ENCODE data around the gene CNTNAP2. TPM values are rescaled to one million over a fixed set of nuclear protein-coding genes. Genes with fewer than 3 reads are reported as not detected.

Gene CNTNAP2
- total and polyA plus RNA-seq, 2 experiments from 2014 or later = not detected

DNA sequence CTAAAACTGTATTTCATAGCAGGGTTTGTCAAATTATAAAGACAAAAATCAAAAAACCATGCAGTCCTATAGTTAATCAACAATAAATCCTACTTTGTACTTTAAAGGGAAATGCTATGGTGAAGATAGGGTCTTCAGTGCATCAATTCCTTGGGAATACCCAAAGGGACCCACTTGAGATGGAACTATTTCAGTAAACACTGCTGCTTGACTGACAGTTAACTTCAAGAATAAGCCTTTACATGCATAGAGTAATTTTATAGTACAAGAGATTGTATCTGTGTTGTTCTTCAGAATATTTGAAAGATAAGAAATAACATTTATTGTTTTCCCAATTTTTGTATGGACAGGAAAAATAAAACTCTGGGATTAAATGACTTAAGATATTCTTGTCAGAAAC lies 1179.6 kb downstream of the CNTNAP2 start:
- Histone ChIP-seq H4K20me1 (ENCODE audit: insufficient read depth) (no peaks in the 10 kb centered on the region), H3K9me2 (ENCODE audit: insufficient read depth) (no peaks in the 10 kb centered on the region), H3K36me3 (ENCODE audit: low read depth) (no peaks in the 10 kb centered on the region), H3K4me1 (ENCODE audit: insufficient read depth) (no peaks in the 10 kb centered on the region), H3K4me2 (ENCODE audit: unreplicated experiment) (no peak overlapping the region), H3K9ac (no peak overlapping the region), H3K9me3 (ENCODE audit: low read depth) (no peaks in the 10 kb centered on the region), H3K27ac (no peak overlapping the region), H2AFZ (no peak overlapping the region), H3F3A (ENCODE audit: insufficient read depth) (no peaks in the 10 kb centered on the region), H3K4me3 (no peak overlapping the region), H3K27me3 (replicated peaks; ENCODE audit: insufficient read depth) (no peaks in the 10 kb centered on the region), H3K79me2 (ENCODE audit: insufficient read depth) (no peaks in the 10 kb centered on the region)
- DNase-seq = no peak
- TF ChIP-seq EZH2phosphoT487 (IDR thresholded peaks at IDR 0.05; ENCODE audit: insufficient read depth, low read depth) (no peak), EZH2 (IDR thresholded peaks at IDR 0.05; ENCODE audit: insufficient read depth, poor library complexity, severe bottlenecking) (no peak)
- in situ Hi-C loops (cut with MboI) = no loop called here

DNA sequence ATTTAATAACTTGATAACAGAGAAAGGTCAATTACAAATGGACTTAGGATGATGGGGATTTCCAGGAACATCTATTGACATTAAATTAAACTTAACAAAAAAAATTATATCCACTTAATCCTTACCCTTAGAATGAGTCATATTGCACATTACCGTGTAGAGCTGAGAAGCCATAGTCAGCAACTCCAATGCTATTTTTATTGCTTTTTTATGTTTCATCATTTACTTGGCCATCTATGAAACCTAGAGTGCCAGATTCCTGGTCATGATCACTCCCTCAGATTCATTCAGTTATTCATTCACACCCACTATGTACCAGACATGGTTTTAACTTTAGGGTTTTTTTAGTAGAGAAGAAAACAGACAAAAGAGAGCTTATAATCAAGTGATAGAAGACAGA lies 1180.4 kb downstream of the CNTNAP2 start:
- TF ChIP-seq EZH2phosphoT487 (IDR thresholded peaks at IDR 0.05; ENCODE audit: insufficient read depth, low read depth) = no peak
- TF ChIP-seq EZH2 (IDR thresholded peaks at IDR 0.05; ENCODE audit: insufficient read depth, poor library complexity, severe bottlenecking) = no peak
- no peaks in the 10 kb centered on the region for H3K9me3 ChIP-seq (ENCODE audit: low read depth)
- in situ Hi-C loops (cut with MboI) = no loop called here

GRCh38 chr7:147298611-147299043 lies 1182.0 kb downstream of the CNTNAP2 start:
- Histone ChIP-seq H3K79me2 (ENCODE audit: insufficient read depth) (no peaks in the 10 kb centered on the region), H3K27ac (no peak overlapping the region), H3F3A (ENCODE audit: insufficient read depth) (no peaks in the 10 kb centered on the region), H4K20me1 (ENCODE audit: insufficient read depth) (no peaks in the 10 kb centered on the region), H3K4me1 (ENCODE audit: insufficient read depth) (no peaks in the 10 kb centered on the region), H3K4me3 (no peak overlapping the region), H3K9me3 (ENCODE audit: low read depth) (no peaks in the 10 kb centered on the region), H3K9me2 (ENCODE audit: insufficient read depth) (no peaks in the 10 kb centered on the region), H3K27me3 (replicated peaks; ENCODE audit: insufficient read depth) (no peaks in the 10 kb centered on the region), H2AFZ (no peak overlapping the region), H3K9ac (no peak overlapping the region), H3K36me3 (ENCODE audit: low read depth) (no peaks in the 10 kb centered on the region), H3K4me2 (ENCODE audit: unreplicated experiment) (no peak overlapping the region)
- peak; percentile 0 for DNase-seq
- TF ChIP-seq EZH2phosphoT487 (IDR thresholded peaks at IDR 0.05; ENCODE audit: insufficient read depth, low read depth) (no peak), EZH2 (IDR thresholded peaks at IDR 0.05; ENCODE audit: insufficient read depth, poor library complexity, severe bottlenecking) (no peak)
- 3 to 5% methylated on average over 1 of the region's 1 CpG for WGBS, 2 experiments (ENCODE audit: low coverage in 1 of 2, low lambda C conversion rate in 2 of 2, missing lambda C conversion rate in 2 of 2)
- in situ Hi-C loops (cut with MboI) = no loop called here

More for the DNA sequence above, 1180.4 kb downstream of the CNTNAP2 start:
- no peak overlapping the region for H3K9ac ChIP-seq
- no peaks in the 10 kb centered on the region for H3F3A ChIP-seq (ENCODE audit: insufficient read depth)
- H4K20me1 ChIP-seq (ENCODE audit: insufficient read depth) = no peaks in the 10 kb centered on the region
- DNase-seq = peak; percentile 11
- H3K27me3 ChIP-seq (replicated peaks; ENCODE audit: insufficient read depth) = no peaks in the 10 kb centered on the region
- no peaks in the 10 kb centered on the region for H3K9me2 ChIP-seq (ENCODE audit: insufficient read depth)
- H3K4me2 ChIP-seq (ENCODE audit: unreplicated experiment) = no peak overlapping the region
- WGBS, 2 experiments (ENCODE audit: low coverage in 1 of 2, low lambda C conversion rate in 2 of 2, missing lambda C conversion rate in 2 of 2) = 0% methylated on average over 1 of the region's 1 CpG
- H3K4me3 ChIP-seq = no peak overlapping the region
- H3K79me2 ChIP-seq (ENCODE audit: insufficient read depth) = no peaks in the 10 kb centered on the region
- H3K4me1 ChIP-seq (ENCODE audit: insufficient read depth) = no peaks in the 10 kb centered on the region
- no peak overlapping the region for H3K27ac ChIP-seq
- H2AFZ ChIP-seq = no peak overlapping the region
- H3K36me3 ChIP-seq (ENCODE audit: low read depth) = no peaks in the 10 kb centered on the region

DNA sequence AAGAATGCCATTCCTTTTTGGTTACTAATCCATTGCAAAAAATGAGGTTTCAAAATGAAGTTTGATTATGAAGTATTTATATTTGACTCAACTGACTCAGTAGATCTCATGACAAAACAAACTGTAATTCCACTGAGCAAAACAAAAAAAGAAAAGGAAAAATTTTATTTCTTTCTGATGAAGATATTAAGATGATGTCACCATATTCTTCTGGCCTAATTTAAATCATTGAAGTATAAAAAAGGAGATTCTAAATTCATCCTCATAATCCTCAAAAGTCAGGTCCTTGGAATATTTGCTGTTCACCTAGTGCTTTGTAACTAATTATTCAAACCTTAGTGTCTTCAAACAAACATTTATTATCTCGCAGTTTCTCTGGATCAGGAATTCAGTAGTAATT lies 1183.7 kb downstream of the CNTNAP2 start:
- WGBS, 2 experiments (ENCODE audit: low coverage in 1 of 2, low lambda C conversion rate in 2 of 2, missing lambda C conversion rate in 2 of 2) = 11 to 23% methylated on average over 1 of the region's 1 CpG
- DNase-seq = no peak
- in situ Hi-C loops (cut with MboI) = no loop called here

GRCh38 chr7:147304376-147304775 lies 1187.8 kb downstream of the CNTNAP2 start:
- no peak overlapping the region for H3K4me3 ChIP-seq
- in situ Hi-C loops (cut with MboI) = no loop called here
- TF ChIP-seq EZH2 (IDR thresholded peaks at IDR 0.05; ENCODE audit: insufficient read depth, poor library complexity, severe bottlenecking) = no peak
- TF ChIP-seq EZH2phosphoT487 (IDR thresholded peaks at IDR 0.05; ENCODE audit: insufficient read depth, low read depth) = no peak
- H4K20me1 ChIP-seq (ENCODE audit: insufficient read depth) = no peaks in the 10 kb centered on the region
- WGBS, 2 experiments (ENCODE audit: low coverage in 1 of 2, low lambda C conversion rate in 2 of 2, missing lambda C conversion rate in 2 of 2) = 22 to 24% methylated on average over 2 of the region's 2 CpGs
- H3K9me3 ChIP-seq (ENCODE audit: low read depth) = no peaks in the 10 kb centered on the region
- no peaks in the 10 kb centered on the region for H3K9me2 ChIP-seq (ENCODE audit: insufficient read depth)
- no peak overlapping the region for H3K27ac ChIP-seq
- H3K79me2 ChIP-seq (ENCODE audit: insufficient read depth) = no peaks in the 10 kb centered on the region
- no peaks in the 10 kb centered on the region for H3K36me3 ChIP-seq (ENCODE audit: low read depth)
- H2AFZ ChIP-seq = no peak overlapping the region
- H3K4me2 ChIP-seq (ENCODE audit: unreplicated experiment) = no peak overlapping the region
- no peak for DNase-seq
- no peaks in the 10 kb centered on the region for H3K4me1 ChIP-seq (ENCODE audit: insufficient read depth)
- H3K27me3 ChIP-seq (replicated peaks; ENCODE audit: insufficient read depth) = no peaks in the 10 kb centered on the region
- no peak overlapping the region for H3K9ac ChIP-seq
- H3F3A ChIP-seq (ENCODE audit: insufficient read depth) = no peaks in the 10 kb centered on the region

More for the DNA sequence above, 1183.7 kb downstream of the CNTNAP2 start:
- Histone ChIP-seq H3F3A (ENCODE audit: insufficient read depth) (no peaks in the 10 kb centered on the region), H2AFZ (no peak overlapping the region), H3K9me3 (ENCODE audit: low read depth) (no peaks in the 10 kb centered on the region), H3K4me3 (no peak overlapping the region), H3K9me2 (ENCODE audit: insufficient read depth) (no peaks in the 10 kb centered on the region), H3K27me3 (replicated peaks; ENCODE audit: insufficient read depth) (no peaks in the 10 kb centered on the region), H4K20me1 (ENCODE audit: insufficient read depth) (no peaks in the 10 kb centered on the region), H3K9ac (no peak overlapping the region), H3K4me1 (ENCODE audit: insufficient read depth) (no peaks in the 10 kb centered on the region), H3K27ac (no peak overlapping the region), H3K4me2 (ENCODE audit: unreplicated experiment) (no peak overlapping the region), H3K36me3 (ENCODE audit: low read depth) (no peaks in the 10 kb centered on the region), H3K79me2 (ENCODE audit: insufficient read depth) (no peaks in the 10 kb centered on the region)
- no peak for TF ChIP-seq EZH2phosphoT487 (IDR thresholded peaks at IDR 0.05; ENCODE audit: insufficient read depth, low read depth)
- TF ChIP-seq EZH2 (IDR thresholded peaks at IDR 0.05; ENCODE audit: insufficient read depth, poor library complexity, severe bottlenecking) = no peak

All from GM23248 (cell line).